GM21528 (cell line): ENCODE results near the gene PEX11G.
"Not testable (repeated sequence)": the region's sequence is repeated elsewhere in the genome, so short reads cannot be mapped to it uniquely, and the experiment has no call there.

Source experiments
- ATAC-seq: cut with Tn5 transposase; IDR thresholded peaks from one replicate; pipeline ENCODE4 v1.9.1; 2021; ENCODE audit warnings: mild to moderate bottlenecking, moderate library complexity; ENCODE audit not compliant: unreplicated experiment, low FRiP score

PEX11G gene

DNA sequence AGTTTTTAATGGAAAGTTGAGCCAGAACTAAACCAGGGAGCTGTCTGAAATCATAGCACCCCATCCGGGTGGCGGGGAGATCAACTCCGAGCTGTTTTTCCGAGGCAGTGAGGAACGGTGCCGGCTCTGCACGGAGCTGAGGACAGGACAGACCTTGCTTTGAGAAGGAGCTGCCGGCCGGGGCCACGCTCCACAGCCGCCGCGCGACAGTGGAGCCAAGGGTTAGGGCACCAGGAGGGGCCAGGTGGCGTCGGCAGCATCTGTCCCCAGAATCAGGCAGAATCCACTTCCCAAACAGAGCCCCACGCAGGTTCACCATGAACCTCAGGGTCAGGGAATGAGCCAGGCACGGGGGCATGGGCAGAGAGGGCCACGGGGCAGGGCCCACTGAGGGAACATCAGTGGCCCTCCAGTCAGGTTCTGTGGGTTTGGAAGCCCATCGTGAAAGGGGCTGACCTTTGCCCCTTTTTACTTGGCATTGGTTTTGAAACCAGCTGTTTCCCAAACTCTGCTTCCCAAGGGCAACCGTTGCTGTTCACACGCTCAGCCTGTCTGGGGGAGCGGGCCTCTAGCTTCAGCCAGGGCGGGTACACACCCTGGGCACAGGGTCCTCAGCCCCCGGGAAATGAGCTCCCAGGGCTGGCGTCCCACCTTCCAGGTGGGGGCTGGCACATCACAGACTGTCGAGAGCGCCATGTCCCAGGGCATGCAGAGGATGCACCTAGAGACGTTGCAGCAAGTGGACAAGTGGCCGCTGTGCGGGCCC lies 18.1 kb downstream of the PEX11G start:
- no peak for ATAC-seq

DNA sequence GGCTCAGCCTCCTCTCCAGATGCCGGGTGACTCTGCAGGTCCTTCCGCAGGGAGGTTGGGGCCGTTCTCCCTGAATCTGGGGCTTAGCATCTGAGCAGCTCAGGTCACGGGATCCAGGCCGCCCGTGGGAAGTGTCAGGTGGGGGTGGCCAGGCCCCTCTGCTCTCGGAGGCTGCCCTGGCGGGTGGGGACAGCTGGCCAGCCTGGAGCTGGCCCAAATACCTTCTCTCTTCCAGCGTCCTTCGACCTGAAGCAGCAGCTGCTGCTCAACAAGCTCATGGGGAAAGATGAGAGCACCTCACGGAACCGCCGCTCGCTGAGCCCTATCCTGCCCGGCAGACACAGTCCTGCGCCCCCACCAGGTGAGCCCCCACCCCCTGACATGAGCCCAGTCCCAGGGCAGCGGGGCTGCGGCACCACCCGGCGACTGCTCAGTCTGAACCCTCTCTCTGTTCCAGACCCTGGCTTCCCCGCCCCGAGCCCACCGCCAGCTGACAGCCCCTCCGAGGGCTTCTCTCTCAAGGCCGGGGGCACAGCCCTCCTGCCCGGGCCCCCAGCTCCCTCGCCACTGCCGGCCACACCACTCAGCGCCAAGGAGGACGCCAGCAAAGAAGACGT lies 19.1 kb downstream of the PEX11G start:
- ATAC-seq, result no peak

DNA sequence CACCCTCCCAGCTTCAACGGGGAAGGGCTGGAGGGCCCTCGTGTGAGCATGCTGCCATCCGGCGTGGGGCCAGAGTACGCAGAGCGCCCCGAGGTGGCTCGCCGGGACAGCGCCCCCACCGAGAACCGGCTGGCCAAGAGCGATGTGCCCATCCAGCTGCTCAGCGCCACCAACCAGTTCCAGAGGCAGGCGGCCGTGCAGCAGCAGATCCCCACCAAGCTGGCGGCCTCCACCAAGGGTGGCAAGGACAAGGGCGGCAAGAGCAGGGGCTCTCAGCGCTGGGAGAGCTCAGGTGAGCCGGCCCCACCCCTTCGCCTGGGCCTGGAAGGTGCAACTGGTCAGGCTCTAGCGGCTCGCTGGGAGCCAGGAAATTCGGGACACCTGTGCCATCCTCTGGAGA lies 20.0 kb downstream of the PEX11G start:
- ATAC-seq, result no peak

DNA sequence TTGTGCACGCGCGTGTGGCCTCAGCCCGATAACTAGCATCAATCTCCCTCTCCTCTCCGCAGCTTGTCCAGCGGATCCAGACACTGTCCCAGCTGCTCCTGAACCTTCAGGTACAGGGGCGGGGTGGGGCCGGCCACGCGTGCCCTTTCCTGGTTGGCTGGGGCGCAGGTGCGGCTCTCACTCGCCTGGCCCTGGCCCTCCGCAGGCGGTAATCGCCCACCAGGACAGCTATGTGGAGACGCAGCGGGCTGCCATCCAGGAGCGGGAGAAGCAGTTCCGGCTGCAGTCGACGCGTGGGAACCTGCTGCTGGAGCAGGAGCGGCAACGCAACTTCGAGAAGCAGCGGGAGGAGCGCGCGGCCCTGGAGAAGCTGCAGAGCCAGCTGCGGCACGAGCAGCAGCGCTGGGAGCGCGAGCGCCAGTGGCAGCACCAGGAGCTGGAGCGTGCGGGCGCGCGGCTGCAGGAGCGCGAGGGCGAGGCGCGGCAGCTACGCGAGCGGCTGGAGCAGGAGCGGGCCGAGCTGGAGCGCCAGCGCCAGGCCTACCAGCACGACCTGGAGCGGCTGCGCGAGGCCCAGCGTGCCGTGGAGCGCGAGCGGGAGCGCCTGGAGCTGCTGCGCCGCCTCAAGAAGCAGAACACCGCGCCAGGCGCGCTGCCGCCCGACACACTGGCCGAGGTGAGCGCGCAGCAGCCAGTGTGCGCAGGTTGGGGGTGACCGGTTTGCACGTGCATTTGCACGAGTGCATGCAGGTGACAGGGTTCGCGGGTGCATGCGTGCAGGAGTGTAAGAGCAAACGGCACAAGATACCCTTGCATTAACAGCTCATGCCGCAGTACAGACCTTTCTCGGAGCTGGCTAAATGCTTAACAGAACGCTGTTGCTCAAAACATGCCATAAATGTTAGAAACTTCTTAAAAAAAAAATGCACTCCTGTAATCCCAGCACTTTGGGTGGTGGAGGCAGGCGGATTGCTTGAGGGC lies 21.5 kb downstream of the PEX11G start:
- ATAC-seq, result no peak

DNA sequence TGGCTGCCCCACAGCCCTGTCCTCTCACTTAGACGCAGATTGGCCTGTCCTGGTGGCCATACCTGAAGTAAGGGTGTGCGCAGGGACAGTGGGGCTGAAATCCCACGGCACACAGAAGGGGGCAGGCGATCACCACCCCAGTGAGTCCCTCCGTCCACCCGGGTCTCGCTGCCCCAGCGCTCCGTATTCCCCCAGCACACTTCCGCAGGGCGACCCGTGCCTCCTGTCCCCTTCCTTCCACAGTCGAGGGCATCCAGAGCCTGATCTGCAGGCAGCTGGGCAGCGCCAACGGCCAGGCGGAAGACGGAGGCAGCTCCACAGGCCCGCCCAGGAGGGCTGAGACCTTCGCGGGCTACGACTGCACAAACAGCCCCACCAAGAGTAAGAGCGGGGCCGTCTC lies 25.3 kb downstream of the PEX11G start:
- no peak for ATAC-seq

DNA sequence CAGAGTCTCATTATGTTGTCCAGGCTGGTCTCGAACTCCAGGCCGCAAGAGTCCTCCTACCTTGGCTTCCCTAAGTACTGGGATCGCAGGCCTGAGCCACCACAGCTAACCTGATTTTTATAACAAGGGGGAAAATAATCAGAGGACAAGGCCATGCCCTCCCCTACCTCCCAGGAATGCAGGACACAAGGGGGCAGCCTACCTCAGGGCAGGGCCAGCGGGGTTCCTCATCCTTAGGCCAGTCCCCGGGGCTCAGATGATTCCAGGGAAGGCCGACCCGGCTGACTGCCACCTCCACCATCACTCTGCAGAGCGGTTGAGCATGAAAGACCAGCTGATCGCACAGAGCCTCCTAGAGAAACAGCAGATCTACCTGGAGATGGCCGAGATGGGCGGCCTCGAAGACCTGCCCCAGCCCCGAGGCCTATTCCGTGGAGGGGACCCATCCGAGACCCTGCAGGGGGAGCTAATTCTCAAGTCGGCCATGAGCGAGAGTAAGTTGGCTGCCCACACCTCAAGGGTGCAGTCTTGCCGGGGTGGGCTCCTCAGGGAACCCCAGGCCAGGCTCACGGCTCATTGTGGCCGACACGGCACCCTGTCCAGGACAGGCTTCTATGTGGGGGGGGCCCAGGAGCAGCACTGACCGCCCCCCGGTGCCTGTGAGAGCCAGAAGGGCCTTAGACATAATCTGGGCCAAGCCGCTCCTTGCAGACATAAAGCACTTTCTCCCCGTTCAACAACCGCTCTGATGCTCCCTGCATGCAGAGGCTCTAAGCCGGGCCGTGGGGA lies 26.8 kb downstream of the PEX11G start:
- no peak for ATAC-seq

DNA sequence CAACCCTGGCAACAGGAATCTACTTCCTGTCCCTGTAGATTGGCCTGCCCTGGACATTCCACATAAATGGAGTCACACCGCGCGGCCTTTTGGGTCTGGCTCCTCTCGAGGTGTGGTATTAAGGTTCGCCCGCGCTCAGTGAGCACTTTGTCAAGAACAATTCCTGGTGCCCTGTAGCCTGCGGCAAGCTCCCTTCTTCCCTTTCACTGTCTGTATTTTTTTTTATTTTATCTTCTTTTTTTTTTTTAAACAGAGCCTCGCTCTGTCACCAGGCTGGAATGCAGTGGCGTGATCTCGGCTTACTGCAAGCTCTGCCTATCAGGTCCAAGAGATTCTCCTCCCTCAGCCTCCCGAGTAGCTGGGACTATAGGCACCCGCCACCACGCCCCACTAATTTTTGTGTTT lies 28.3 kb downstream of the PEX11G start:
- no peak for ATAC-seq

DNA sequence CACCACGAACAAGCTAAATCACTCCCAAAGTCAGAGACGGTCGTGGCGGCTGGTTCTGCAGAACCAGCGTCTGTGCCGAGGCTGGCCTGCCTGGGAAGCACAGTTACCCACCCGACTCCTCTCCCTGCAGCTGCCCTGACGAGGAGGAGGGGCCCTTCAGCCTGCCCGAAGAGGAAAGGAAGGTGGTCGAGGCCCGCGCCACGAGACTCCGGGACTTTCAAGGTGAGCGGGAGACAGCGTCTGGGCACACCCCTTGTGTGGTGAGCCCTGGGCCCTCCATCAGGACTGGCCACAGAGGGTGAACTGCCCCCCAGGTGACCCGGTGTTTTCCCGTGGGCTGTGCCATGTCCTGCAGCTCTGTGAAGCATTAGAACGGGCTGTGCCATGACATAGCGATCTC lies 29.1 kb downstream of the PEX11G start:
- ATAC-seq, result no peak

DNA sequence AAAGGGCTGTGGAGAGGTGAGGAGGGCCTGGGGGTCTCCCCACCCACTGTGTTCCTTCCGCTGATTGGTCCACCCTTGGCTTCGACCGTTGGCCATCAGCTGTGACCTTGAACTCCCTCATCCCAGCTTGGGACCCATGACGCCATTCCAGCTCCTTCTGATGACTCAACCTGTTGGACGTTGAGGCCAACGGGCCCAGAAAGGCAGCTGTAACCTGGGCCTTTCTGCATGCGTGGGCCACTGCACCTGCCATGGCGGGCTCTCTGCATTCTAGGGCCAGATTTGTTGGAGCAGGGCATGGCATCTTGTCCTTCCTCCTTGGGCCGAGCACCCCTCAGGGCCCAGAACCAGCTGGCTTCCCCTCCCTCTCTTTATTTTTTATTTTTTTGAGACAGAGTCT lies 30.2 kb downstream of the PEX11G start:
- ATAC-seq, result no peak

DNA sequence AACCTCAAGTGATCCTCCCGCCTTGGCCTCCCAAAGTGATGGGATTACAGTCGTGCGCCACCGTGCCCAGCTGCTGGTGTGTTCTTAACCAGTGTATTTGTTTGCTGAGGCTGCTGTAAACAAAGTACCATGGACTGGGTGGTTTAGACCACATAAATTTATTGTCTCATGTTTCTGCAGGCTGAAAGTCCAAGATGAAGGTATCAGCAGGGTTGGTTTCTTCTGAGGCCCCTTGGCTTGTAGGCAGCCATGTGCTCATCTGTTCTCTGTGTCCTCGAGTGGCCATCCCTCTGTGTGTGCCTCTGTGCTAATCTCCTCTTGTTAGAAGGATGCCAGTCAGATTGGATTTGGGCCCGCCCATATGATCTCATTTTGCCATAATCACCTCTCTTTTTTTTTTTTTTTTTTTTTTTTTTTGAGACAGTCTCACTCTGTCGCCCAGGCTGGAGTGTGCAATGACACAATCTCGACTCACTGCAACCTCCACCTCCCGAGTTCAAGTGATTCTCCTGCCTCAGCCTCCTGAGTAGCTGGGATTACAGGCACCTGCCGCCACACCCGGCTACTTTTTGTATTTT lies 31.8 kb downstream of the PEX11G start:
- ATAC-seq, result no peak

DNA sequence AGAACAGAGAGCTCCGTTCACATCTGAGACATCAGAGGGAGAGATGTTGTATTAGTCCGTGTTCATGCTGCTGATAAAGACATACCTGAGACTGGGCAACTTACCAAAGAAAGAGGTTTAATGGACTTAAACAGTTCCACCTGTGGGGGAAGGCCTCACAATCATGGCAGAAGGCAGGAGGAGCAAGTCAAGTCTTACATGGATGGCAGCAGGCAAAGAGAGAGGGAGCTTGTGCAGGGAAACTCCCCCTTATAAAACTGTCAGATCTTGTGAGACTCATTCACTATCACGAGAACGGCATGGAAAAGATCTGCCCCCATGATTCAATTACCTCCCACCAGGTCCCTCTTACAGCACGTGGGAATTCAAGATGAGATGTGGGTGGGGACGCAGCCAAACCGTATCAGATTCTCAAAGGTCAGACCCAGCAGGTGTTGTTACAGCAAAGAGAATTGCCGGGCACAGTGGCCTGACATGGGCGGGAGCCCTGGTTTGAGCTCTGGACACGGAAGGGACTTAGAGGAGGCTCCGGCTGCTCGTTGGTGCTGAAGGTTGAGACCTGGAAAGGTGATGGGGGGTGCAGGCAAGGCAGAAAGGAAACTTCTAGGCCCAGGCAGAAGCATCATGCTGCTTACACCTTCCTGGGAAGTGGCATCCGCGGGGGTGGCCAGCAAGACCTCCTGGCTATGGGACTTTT lies 33.1 kb downstream of the PEX11G start:
- ATAC-seq, result no peak

DNA sequence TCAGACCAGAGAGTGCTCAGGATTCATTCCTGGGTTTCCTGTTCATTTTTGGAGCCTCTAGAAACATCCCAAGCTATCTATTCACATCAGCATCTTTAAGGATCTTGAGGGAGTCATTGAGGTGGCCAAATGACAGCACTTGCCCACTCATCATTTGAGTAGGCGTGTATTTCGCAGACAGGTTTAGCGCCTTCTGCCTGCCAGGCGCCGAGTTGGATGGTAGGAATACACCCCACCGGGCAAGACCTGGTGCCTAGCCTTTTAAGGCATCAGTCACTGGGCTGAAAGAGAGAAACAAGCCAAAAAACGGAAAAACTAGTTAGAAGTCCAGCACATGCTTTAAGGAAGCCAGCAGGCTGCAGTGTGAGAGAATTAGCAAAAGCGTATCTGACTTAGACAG lies 33.8 kb downstream of the PEX11G start:
- ATAC-seq, result no peak

DNA sequence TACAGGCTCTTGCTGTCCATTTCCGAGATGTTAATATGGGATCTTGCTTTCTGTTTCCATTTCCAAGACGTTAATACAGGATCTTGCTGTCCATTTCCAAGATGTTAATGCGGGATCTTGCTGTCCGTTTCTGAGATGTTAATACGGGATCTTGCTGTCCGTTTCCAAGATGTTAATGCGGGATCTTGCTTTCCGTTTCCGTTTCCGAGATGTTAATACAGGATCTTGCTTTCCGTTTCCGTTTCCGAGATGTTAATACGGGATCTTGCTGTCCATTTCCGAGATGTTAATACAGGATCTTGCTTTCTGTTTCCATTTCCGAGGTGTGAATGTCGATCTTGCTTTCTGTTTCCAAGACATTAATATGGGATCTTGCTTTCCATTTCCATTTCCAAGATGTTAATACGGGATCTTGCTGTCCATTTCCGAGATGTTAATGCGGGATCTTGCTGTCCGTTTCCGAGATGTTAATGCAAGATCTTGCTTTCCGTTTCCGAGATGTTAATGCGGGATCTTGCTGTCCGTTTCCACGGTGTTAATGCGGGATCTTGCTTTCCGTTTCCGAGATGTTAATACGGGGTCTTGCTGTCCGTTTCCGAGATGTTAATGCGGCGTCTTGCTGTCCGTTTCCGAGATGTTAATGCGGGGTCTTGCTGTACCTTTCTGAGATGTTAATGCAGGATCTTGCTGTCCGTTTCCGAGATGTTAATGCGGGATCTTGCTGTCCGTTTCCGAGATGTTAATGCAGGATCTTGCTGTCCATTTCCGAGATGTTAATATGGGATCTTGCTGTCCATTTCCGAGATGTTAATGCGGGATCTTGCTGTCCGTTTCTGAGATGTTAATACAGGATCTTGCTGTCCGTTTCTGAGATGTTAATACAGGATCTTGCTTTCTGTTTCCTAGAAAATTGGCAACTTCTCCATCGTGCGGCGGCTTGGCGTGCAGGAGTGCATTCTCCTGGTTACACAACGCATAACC lies 38.3 kb downstream of the PEX11G start:
- ATAC-seq, result no peak

DNA sequence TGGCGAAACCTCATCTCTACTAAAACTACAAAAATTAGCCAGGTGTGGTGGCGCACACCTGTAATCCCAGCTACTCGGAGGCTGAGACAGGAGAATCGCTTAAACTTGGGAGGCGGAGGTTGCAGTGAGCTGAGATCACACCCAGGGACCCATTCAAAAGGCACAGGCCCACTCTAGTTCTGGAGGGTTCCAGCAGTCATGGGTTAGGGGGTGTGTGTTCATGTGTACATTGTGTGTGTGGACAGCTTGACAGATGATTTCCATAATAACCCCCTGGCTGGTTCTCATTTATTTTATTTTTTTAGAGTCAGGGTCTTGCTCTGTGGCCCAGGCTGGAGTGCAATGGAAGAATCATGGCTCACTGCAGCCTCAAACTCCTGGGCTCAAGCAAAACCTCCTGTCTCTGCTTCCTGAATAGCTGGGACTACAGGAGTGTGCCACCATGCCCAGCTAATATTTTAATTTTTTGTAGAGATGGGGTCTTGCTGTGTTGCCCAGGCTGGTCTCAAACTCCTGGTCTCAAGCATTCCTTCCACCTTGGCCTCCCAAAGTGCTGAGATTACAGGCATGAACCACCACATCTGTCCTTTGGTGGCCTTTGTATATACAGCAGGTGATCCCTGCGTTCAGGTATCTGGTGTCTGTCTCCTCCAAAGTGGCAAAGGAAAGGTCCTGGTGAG lies 39.3 kb downstream of the PEX11G start:
- ATAC-seq, result not testable (repeated sequence)

DNA sequence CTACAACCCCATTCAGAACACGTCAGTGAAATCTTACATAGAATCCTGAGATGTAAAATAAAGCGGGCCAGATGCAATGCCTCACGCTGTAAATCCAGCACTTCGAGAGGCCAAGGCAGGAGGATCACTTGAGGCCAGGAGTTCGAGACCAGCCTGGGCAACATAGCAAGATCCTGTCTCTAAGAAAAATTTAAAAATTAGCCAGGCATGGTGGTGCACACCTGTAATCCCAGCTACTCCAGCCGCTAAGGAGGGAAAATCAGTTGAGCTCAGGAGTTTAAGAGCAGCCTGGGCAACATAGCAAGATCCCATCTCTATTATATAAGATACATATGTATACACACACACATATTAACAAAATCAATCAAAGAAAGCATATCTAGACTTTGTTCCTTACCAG lies 41.2 kb downstream of the PEX11G start:
- no peak for ATAC-seq

DNA sequence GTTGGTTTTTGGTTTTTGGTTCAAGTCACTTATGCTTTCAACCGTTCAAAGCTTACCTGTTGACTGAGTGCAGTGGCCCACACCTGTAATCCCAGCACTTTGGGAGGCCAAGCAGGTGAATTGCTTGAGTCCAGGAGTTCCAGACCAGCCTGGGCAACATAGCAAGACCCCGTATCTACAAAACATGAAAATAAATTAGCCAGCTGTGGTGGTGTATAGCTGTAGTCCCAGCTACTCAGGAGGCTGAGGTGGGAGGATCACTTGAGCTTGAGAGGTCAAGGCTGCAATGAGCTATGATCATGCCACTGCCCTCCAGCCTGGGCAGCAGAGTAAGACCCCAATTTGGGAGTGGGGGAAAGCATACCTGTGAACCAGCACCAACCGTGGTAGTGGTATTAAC lies 43.7 kb downstream of the PEX11G start:
- ATAC-seq, result no peak

DNA sequence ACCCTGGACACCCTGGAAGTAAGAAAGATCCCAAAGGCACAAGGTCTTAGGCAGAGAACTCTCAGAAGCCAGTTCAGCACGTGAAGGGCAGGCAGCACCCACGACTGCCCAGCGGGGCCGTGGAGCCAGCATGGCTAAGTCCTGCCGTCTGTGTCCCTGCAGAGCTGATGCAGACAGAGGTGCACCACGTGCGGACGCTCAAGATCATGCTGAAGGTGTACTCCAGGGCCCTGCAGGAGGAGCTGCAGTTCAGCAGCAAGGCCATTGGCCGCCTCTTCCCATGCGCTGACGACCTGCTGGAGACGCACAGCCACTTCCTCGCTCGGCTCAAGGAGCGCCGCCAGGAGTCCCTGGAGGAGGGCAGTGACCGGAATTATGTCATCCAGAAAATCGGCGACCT lies 44.8 kb downstream of the PEX11G start:
- no peak for ATAC-seq

DNA sequence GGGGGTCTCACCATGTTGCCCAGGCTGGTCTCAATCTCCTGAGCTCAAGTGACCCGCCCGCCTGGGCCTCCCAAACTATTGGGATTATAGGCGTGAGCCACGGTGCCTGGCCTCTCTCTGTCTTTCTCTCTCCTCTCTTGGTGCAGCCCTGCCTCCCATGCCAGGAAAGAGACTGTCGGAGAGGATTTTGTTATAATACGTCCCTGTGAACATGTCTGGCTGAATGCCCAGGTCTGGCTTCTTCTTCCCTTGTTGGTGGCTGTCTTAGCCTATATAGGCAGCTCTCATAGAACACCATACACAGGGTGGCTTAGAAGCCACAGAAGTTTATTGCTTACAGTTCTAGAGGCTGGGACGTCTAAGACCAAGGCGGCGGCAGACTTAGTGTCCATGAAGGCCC lies 46.4 kb downstream of the PEX11G start:
- ATAC-seq, result no peak
